Stimulated activated CD8-positive, alpha-beta memory T cell treated with anti-CD3 and anti-CD28 coated beads, Interleukin-7, amount 100 ng/mL, for 48 hours (primary cell): ENCODE data around the gene USH2A.

Experiments
- DNase-seq, 2 donors: peaks; one replicate each; pipeline ENCODE4 v3.0.0-alpha.2; 2020; ENCODE audit warnings: low read depth in 1 of 2; ENCODE audit errors: extremely low read depth in 1 of 2

Gene USH2A

DNA sequence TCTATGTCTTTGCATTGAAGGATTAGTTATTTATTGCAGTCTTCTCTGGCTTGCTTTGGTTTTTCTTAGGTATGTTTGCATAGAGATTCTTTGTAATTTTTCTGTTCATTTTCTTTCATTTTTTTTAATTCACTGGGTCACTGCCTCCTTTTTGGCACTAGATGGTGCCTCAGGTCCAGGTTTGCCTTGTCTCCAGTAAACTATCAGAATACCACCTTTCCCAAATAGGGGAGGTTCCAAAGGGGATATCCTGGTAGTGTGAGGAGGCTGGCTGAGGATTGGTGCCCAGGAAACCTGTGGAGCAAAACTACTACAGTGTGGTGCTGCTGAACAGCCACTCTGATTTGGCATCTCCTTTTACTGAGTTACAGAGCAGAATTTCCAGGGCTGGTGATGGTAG lies 599.0 kb downstream of the USH2A start:
- DNase-seq: no peak

GRCh38 chr1:215819114-215819513 lies 604.1 kb downstream of the USH2A start:
- no peak for DNase-seq

DNA sequence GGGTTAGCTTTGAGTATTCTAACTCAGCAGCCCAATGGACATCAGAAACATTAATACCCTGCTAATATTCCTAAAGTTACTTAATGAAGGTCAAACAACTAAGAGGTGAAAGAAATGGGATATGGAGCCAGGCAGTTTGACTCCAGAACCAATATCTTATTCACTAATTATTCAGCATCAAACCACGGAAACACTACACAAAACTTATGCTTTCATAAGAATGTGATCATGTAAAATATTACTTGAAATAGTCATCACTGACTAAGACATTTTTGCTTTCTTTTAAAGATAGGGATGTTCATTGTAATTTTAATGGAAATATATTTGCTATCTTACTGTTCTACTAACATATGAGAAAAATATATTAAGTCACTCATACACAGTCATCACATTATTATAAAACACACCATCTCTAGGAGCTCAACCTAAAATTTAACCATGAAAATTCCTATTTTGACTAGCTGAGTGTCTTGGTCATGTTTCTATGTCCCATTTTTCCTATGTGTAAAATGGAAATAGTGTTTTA lies 615.3 kb downstream of the USH2A start:
- DNase-seq: no peak

GRCh38 chr1:215807218-215807617 lies 616.0 kb downstream of the USH2A start:
- no peak for DNase-seq

- DNase-seq: no peak
Measured at GRCh38 chr1:215797859-215798258, 625.4 kb downstream of the USH2A start.

DNA sequence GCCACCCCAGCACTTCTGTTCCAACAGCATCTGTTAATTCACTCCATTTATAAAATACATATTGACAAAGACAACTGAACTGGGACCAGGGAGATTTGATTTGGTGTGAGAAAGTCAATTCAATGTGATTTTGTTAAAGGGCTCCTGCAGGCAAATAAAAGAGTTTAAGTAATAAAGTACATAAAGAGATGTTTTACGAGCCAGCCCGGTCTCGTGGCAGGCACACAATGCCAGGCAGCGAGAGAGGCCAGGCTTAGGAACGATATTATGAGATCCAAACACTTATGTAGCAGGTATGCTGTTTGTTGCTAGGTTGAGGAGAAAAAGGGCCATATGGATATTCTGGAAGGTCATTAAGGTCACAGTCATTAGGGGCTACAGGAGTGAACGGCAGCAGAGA lies 629.1 kb downstream of the USH2A start:
- no peak for DNase-seq

GRCh38 chr1:215793180-215793579 lies 630.1 kb downstream of the USH2A start:
- no peak for DNase-seq

DNA sequence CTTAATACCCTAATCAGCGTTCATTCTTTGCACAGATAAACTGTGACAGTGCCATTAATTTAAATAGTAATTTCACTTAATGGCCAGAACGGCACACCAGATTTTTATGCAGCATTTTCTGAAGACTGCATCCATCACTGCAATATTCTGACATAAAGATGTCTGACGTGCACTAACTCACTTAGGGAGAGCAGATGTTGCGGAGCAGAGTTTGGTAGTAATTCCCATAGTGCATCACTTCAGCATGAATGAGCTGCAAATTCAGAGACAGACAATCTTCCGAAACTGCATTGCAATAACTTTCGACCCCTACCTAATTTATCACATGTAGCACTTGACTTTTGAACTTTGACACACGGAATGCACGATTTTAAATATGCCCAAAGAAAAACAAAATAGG lies 630.8 kb downstream of the USH2A start:
- no peak for DNase-seq

DNA sequence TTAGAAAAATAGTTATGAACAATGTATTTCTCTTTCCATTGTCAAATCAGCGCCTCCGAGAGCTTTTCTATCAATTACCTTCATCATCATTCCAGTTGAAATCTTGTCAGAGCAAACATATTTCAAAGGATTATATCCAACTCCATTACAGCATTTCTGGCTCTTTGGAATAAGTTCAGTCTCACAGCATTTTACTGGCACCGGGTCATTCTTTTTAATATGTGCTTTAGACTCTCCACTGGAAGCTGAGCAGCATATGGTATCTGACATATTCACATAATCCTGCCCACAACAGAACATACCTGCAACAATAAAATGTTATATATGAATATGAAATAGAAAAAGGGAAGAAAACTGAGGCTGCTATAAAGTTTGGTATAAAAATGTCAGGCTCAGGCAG lies 633.3 kb downstream of the USH2A start:
- no peak for DNase-seq

DNA sequence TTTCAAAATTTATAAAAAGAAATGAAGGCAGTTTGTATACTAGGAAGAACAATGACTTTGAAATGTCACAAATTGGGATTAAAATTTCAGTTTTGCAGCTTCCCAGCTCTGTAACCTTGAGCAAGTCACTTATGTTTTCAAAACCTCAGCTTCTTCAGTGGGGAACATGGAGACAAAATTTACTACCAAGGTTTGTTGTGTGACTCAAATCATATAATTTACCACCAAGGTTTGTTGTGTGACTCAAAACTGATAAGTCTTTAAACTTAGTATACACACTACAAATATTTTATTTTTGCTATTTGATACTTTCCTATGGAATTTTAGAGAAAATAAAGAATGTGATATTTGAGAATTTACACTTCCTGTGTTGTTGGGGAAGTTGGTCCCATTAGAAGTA lies 636.3 kb downstream of the USH2A start:
- no peak for DNase-seq

GRCh38 chr1:215780641-215781040 lies 642.6 kb downstream of the USH2A start:
- no peak for DNase-seq

- no peak for DNase-seq
Measured at GRCh38 chr1:215780139-215780538, 643.1 kb downstream of the USH2A start.

DNA sequence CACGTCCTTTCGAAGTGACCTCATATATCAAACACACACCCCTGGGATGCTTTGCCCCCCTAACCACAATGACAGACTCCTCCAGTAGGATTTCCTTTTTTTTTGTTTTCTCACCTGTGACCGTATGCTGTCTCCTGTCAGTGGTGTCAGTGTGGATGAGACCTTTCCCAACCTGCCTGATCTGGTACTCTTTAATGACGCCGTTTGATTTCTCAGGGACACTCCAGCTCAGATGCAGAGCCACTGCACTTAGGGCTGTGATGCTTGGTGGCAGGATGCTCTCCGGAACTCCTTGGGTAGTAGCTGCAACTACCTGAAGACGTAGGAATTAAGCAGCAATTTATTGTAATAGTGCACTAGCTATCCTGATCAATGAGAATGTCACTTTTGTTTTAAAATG lies 643.5 kb downstream of the USH2A start:
- DNase-seq: no peak

DNA sequence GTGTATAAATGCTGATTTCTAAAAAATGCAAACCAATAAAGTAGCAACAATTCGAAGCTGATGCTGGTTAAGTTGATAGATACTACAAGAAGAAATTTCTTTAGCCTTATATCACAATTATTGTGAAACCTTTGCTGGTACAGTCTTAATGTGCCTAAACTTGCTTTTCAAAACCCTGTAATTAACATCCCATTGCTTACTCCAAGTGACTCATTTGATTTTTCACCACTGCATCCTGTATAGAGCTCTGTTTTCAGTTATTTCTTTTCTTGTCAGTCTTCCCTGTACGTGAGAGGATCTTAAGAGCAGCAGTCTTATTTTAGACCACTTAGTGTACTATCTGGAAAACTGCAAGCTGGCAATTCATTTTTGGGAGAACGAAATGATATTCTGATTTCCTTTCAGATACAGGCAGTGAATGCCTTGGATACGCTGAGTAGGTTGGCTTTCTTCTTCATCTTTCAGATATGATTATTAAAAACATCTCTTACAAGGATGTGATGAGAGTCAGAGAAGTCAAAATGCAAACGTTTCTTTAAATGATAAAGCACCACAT lies 645.8 kb downstream of the USH2A start:
- no peak for DNase-seq

DNA sequence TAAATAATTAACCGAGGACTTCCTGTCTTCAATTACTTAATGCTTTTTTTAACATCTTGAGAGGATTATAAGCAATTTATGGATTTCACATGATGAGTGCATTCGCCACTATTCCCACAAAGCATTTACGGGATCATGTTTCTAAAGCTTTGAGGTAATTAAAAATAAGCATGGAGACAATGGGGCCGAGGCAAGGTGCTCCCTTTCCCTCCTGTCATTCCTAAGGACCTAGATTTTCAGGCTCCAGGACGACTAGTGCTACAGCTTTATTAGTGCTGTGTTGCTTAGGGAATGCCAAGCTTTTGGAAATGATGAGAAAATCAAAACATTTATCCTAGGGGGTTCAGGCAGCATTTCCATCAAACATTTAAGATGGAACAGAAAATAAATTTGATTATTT lies 646.9 kb downstream of the USH2A start:
- DNase-seq: no peak

GRCh38 chr1:215772151-215772550 lies 651.1 kb downstream of the USH2A start:
- no peak for DNase-seq

DNA sequence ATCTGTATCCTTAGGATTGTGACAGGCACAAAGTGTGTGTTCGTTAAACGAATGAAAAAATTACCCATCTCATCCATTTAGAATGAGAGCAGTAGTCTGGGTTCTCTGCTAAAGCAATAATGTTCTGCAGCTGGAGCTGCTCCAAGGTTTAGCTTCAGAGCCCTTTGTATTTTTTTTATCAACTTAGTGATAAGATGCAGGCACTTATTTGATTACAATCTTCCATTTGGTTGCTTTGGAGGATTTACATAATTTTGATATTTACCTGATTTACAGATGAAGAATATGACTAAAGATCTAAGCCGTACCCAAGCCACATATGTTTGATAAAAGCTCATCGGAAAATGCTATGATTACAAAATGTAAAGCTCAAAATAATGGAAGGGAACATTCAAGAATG lies 654.9 kb downstream of the USH2A start:
- no peak for DNase-seq

DNA sequence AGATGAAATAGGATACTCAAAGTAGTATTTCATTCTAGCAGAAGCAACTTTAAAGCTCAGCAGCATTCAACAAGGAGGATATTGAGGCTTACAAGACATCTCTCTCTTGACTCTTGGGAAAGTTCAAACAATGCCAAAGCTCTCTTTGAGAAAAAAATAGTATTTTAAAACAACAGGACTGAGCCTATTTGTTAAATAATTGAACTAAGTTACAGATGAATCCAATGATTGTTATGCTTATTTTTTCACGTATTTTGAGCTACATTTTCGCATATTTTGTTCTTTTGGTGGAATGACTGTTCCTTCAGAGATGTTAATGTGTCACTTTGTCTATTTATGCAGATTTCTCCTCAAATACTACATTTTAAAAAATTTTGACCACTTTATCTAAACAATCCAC lies 655.5 kb downstream of the USH2A start:
- DNase-seq: no peak

DNA sequence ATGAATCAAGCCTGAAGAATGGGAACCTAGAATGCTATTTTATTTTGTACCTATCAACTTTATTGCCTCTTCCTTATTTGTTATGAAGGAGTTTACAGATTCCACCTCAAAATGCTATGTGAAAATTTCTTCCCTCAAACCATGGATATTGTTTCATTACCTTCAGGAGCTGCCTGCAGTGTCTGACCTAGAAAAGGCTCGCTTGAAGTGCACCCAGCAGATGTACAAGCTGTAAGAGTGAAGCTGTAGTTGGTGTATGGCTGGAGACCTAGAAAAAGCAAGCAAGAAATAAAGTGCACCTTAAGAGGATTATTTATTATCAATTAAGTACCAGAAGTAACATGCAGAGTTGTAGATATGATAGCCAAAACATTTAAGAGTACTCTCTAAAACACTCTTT lies 656.7 kb downstream of the USH2A start:
- DNase-seq: no peak

DNA sequence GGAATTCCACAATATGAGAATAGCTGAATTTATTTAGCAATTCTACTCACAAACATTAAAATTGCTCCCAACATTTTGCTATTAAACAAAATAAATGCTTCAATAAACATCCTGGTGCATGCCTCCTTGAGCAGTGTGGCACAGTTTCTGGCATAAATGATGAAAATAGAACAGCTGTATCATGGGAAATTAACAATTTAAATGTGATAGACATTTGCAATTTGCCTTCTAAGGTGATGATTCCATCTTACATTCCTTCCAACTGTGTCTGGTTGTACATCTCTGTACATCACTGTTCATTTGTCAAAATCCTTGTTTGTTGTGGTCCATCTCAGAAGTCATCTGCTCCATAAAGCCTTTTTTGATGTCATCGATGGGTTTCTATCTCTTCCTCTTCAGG lies 657.4 kb downstream of the USH2A start:
- no peak for DNase-seq

DNA sequence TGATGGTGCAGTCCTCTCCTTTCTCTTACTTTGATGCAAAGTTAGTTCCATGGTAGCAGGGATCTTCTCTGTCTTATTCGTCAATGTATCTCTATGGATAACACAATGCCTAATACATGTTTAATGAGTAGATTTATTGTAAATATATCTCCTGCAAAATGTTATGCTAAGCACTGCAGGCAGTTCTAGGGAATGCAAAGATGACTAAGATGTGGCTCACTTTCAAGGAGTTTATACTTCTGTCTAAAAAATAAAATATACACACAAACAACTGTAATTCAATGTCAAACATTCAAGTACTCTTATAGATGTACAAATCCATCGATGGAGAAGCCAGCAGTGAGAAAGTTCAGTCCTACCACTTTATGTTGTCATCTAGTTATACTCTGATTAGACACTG lies 661.8 kb downstream of the USH2A start:
- DNase-seq: no peak

GRCh38 chr1:215754112-215754511 lies 669.1 kb downstream of the USH2A start:
- DNase-seq: no peak

DNA sequence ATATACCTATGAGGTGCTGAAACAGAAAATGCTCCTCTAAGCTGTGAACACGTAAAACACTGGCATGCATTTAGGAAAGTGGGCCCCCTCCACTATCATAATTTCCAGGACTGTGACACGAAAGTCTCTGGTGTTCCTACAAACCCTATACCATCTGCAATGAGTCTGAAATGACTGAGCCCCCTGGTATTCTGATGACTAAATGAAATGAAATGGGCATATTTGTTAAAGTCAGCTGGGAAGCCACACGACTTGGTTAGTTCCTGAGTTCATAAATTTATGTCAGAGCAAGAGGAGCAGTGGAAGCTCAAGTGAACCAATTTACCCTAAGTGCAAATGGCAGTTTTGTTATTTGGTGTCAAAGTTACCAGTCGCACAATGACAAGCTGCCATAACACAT lies 673.8 kb downstream of the USH2A start:
- no peak for DNase-seq
